ENCODE results near the gene KCNQ1.
A peak's percentile ranks its signal among the peaks of the same experiment; 100 is the strongest.

Gene KCNQ1

DNA sequence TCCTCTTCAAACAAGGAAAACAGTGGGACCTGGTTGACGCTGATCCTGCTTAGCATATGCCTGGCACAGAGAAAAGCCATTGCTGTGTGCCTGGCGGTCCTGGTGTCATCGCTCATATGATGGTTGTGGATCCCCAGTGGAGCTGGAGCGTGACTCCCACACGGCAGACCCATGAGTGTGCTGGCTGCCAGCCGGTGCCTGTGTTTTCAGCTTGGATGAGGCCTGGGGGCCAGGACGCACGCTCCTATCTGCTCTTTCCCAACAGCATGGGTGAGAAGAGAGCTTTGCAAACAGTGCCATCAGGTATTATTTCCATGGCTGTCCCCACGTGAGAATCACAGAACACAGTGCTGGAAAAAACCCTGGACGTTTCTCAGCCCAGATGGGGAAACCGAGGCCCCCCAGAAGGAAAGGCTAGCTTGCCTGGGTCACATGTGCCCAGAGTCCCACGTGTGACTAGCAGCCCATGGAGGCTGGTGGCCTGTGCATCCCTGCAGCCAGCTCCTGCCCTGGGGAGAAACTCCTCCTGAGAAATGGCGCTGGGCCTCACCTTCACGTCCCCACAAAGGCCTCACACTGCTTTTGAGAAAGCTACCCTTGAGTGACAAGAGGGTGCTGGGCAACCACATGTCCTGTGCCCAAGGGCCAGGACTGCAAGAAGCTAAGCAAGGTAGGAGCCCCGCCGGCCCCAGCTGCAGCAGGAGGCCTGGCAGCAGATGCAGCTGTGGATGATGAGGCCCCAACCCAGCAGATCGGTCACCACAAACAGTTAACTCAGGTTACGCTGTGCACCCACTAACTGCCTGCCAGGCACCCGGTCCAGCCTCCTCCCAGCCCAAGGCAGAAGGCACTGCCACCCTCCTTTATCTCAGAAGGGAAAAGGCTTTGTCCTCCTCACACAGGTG lies 436.5 kb downstream of the KCNQ1 start:
- FAIRE-seq = no peak
- TF ChIP-seq POLR2AphosphoS5 (IDR thresholded peaks at IDR 0.05; ENCODE audit: low read depth, low read length) (no peak), POLR2A (IDR thresholded peaks at IDR 0.05; ENCODE audit: low read depth, low read length) (no peak), TAF1 (IDR thresholded peaks at IDR 0.05; ENCODE audit: borderline replicate concordance, low read depth, low read length) (no peak)
- no peak for DNase-seq (ENCODE audit: insufficient read length)

DNA sequence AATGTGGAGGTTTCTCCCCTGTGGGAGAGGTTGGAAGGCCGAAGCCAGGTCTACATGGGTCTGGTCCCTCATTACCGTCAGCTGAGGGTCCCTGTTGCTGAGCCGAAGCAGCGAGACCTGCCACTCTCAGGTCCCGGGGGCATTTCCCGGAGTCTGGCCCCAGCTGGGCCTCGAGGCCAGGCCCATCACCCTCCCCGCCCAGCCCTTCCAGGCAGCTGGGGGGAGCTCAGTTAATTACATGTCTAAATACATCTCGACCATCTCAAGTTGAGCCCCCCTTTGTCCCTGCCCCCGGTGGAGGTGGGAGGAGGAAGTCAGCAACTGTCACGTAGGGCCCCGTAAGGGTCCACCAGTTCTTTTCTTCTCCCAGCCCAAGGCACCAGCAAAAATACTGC lies 437.2 kb downstream of the KCNQ1 start:
- DNase-seq (ENCODE audit: insufficient read length) (no peak), FAIRE-seq (no peak)
- no peak for TF ChIP-seq TAF1 (IDR thresholded peaks at IDR 0.05; ENCODE audit: borderline replicate concordance, low read depth, low read length)
- no peak for TF ChIP-seq POLR2A (IDR thresholded peaks at IDR 0.05; ENCODE audit: low read depth, low read length)
- no peak for TF ChIP-seq POLR2AphosphoS5 (IDR thresholded peaks at IDR 0.05; ENCODE audit: low read depth, low read length)

DNA sequence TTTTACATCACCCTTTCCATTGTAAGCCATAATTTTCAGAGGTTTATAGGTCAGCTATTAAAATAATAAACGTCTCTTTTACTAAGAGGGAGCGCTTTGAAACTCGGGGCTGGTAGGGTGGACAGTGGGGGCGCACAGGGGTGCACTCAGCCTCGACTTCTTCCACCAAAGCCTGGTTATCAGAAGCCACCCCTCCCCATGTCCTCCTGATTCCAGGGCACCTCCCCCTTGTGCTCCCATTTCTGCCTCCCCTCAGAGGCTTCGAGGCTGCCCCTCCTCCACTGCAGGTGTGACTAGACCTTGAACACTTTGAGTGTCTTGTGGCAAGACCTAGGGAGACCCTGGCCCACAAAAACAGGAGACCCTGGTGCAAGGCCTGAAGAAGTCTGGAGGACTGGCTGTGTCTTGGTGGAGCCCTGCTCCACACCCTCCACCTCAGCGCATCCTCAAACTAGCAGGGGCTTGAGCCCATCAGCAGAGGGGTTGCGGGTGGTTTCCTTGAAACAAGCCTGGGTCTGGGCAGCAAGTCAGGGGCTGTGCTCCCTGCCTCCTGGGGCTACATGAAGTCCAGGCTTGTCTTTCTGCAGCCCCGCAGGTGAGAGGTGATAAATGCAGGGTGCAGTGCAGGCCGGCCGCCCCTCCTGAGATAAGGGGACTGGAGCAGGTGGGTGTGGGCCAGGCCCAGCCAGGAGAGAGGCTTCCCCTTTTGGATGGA lies 437.7 kb downstream of the KCNQ1 start:
- DNase-seq (ENCODE audit: insufficient read length) = no peak
- no peak for TF ChIP-seq POLR2AphosphoS5 (IDR thresholded peaks at IDR 0.05; ENCODE audit: low read depth, low read length)
- no peak for TF ChIP-seq TAF1 (IDR thresholded peaks at IDR 0.05; ENCODE audit: borderline replicate concordance, low read depth, low read length)
- TF ChIP-seq POLR2A (IDR thresholded peaks at IDR 0.05; ENCODE audit: low read depth, low read length) = no peak
- FAIRE-seq = no peak

DNA sequence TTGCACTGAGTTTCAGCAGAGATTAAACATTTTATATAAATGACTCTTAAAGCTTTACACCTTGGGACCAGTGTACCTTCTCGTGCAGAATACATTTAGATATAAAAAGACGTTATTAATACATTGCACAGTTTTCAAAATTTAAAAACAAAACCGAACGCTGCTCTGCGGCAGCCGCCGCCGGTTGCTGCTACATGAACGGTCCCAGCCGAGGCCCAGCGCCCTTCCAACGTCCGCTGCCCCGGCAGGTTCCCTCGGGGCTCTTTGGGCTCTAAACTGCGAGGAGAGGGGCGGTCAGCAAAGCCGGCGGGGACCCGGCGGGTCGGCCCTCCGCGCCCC lies 438.8 kb downstream of the KCNQ1 start:
- no peak for FAIRE-seq

DNA sequence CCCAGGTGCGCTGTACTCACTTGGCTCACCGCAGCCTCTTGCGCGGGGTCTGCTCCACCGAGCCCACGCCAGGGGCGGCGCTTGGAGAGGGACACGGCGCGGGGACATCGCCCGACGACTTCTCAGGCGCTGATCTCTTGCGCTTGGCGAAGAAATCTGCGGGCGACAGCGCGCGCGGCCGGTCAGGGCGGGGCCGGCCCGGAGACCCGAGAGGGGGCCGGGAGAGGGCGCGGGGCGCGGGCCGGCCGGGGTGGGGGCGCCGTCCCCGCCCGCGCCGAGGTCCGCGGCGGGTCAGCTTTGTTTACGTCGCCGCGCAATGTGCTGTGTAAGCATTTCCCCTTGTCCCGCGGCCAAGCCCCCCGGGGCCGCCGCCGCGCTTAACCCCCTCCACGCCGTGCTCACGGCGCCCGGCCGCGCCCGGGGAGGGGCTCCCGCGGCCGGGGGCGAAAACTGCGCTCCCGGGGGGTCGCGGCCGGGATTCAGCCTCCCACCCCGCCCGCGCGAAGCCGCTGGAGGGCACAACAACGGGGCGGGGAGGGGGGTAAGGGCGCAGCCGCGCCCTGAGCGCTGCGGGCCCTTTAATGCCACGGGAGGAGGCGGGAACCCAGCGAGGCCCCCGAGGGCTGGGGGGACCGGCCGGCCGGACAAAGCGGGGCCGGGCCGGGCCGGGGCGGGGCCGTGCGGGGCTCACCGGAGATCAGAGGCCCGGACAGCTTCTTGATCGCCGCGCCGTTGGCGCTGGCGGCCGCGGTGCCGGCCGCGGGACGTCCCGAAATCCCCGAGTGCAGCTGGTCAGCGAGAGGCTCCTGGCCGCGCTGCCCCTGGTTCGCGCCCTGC lies 439.4 kb downstream of the KCNQ1 start:
- FAIRE-seq = no peak
- DNase-seq (ENCODE audit: insufficient read length) = no peak
- TF ChIP-seq TAF1 (IDR thresholded peaks at IDR 0.05; ENCODE audit: borderline replicate concordance, low read depth, low read length) = no peak
- no peak for TF ChIP-seq POLR2A (IDR thresholded peaks at IDR 0.05; ENCODE audit: low read depth, low read length)
- no peak for TF ChIP-seq POLR2AphosphoS5 (IDR thresholded peaks at IDR 0.05; ENCODE audit: low read depth, low read length)

More for the DNA sequence above, 438.8 kb downstream of the KCNQ1 start:
- no peak for DNase-seq (ENCODE audit: insufficient read length)
- TF ChIP-seq POLR2AphosphoS5 (IDR thresholded peaks at IDR 0.05; ENCODE audit: low read depth, low read length) (no peak), POLR2A (IDR thresholded peaks at IDR 0.05; ENCODE audit: low read depth, low read length) (no peak), TAF1 (IDR thresholded peaks at IDR 0.05; ENCODE audit: borderline replicate concordance, low read depth, low read length) (no peak)

DNA sequence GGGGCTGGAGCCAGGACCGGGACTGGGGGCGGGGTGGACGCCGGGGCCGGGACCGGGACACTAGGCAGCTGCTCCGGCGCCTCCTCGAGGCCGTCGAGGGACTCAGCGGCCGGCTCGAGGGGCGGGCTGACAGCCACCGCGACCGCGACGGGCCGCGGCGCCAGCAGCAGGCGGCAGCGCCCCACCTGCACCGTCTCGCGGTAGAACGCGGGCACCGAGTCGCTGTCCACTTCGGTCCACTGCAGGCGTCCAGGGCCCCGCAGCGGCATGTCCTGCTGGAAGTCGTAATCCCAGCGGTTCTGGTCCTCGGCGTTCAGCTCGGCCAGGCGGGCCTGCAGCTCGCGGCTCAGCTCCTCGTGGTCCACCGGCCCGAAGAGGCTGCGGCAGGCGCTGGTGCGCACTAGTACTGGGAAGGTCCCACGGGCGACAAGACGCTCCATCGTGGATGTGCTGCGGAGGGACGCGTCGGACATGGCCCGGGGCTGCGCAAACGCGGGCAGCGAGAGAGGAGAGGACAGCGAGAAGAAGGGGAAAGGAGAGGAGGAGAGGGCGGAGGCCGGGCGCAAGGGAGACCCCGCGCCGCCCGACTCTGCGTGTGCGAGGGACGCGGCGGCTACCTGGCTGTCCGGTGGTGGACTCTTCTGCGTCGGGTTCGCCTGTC lies 440.3 kb downstream of the KCNQ1 start:
- DNase-seq (ENCODE audit: insufficient read length) (no peak), FAIRE-seq (no peak)
- TF ChIP-seq POLR2AphosphoS5 (IDR thresholded peaks at IDR 0.05; ENCODE audit: low read depth, low read length) (no peak), TAF1 (IDR thresholded peaks at IDR 0.05; ENCODE audit: borderline replicate concordance, low read depth, low read length) (no peak), POLR2A (IDR thresholded peaks at IDR 0.05; ENCODE audit: low read depth, low read length) (no peak)

DNA sequence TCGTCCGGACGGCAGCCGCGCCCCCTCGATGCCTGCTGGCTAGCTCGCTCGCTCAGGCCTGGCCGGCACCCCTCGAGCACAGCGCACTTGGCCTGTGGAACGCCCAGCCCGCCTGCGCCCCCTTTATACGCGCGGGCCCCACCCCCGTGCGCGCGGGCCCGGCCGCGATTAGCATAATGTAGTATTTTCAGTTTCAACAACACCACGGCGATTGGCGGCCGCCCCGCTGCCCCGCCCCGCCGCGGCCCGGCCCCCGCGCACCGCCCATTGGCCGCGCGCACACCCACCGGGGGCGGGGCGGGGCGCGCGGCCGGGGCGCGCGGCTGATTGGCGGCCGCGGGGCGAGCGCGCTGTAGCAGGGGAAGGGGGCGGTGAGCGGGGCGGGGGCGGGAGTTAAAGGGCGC lies 440.9 kb downstream of the KCNQ1 start, which contains the start of gene CDKN1C:
Gene CDKN1C (minus strand): TSS at position 98 of the 404 bp plus-strand sequence. CDS start 319 bp downstream, outside the sequence.
- DNase-seq (ENCODE audit: insufficient read length) (peak; percentile 89), FAIRE-seq (peak; percentile 81)
- no peak for TF ChIP-seq POLR2A (IDR thresholded peaks at IDR 0.05; ENCODE audit: low read depth, low read length)
- no peak for TF ChIP-seq POLR2AphosphoS5 (IDR thresholded peaks at IDR 0.05; ENCODE audit: low read depth, low read length)
- no peak for TF ChIP-seq TAF1 (IDR thresholded peaks at IDR 0.05; ENCODE audit: borderline replicate concordance, low read depth, low read length)

DNA sequence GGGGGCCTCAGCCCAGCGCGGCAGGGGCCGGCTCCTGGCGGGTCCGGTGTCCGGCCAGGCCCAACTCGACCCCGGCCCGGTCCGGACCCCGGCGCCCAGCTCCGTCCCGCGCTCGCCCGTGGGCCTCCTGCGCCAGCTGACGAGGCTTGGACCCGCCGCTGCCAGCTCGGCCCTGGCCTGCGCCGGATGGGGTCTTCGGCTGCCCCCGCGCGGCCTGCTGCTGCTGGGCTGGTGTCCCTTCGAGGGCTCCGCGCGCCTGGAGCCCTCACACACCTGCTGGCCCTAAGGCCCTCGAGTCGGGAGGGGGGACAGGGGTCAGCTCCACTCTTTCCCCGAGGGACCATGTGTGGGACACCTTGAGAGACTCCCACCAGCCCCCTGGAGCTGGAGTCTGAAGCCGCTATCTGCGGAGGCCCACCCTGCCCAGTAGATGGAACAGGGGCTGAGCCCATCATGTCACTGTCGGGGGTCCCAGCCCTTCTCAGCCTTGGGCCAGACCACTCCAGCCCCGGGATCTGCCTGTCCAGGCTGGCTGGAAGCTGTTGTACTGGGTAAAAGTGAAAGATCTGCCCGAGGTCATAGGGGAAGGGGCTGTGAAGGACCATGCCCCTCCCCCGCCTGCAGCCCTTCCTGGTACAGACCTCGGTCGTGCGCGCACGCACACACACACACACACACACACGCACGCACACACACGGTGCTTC lies 441.5 kb downstream of the KCNQ1 start:
- TF ChIP-seq TAF1 (IDR thresholded peaks at IDR 0.05; ENCODE audit: borderline replicate concordance, low read depth, low read length) (no peak), POLR2A (IDR thresholded peaks at IDR 0.05; ENCODE audit: low read depth, low read length) (no peak), POLR2AphosphoS5 (IDR thresholded peaks at IDR 0.05; ENCODE audit: low read depth, low read length) (no peak)
- peak; percentile 14 for FAIRE-seq
- DNase-seq (ENCODE audit: insufficient read length) = no peak

DNA sequence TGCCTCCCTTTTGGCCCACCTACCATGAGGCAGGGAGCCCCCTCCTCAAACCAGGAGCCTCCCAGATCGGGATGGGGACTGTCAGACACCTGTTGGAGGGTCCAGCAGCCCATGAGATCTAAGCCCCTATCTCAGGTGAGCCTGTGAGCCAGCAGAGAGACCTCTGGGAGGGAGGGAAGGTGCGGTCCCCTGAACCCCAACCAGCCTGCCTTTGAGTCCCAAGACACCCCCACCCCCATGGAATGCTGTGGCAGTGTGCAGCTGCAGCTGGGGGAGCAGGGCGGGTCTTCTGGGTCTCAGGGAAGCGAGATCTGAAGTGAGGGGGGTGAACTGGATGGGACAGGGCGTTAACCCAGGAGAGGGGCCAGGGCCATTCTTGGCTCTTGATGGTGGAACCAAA lies 442.1 kb downstream of the KCNQ1 start:
- TF ChIP-seq POLR2AphosphoS5 (IDR thresholded peaks at IDR 0.05; ENCODE audit: low read depth, low read length) (no peak), POLR2A (IDR thresholded peaks at IDR 0.05; ENCODE audit: low read depth, low read length) (no peak), TAF1 (IDR thresholded peaks at IDR 0.05; ENCODE audit: borderline replicate concordance, low read depth, low read length) (no peak)
- DNase-seq (ENCODE audit: insufficient read length) (no peak), FAIRE-seq (no peak)

DNA sequence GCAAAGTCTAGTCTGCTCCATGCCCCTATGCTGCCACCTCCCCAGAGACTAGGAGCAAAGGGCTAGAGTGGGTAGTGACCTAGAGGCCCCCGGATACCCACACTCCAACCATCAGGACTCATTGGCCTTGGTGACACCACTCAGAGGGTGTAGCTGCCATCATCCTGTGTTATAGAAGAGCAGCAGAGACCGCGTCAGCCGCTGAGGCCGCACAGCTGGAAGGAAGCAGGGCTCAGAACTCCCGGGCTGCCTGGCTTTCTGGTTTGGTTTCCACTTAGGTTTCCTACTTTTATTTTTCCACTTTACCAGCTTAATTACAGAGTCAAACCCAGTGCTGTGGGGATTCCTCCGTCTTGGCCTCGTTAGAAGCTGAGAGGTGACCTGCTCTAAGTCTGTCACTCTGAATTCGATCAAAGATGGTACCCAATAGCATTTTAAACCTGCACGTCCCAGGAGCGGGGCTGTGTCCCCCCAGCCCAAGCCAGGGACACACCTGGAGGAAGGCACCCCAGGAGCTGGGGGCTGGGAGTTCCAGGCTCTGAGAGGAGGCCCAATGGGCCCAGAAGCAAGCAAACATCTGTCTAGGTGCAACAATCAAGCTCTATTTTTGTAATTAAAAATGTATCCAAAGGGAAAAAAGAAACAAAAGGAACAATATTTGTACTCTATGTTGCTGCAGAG lies 442.8 kb downstream of the KCNQ1 start:
- DNase-seq (ENCODE audit: insufficient read length) (no peak), FAIRE-seq (no peak)
- TF ChIP-seq POLR2A (IDR thresholded peaks at IDR 0.05; ENCODE audit: low read depth, low read length) (no peak), POLR2AphosphoS5 (IDR thresholded peaks at IDR 0.05; ENCODE audit: low read depth, low read length) (no peak), TAF1 (IDR thresholded peaks at IDR 0.05; ENCODE audit: borderline replicate concordance, low read depth, low read length) (no peak)

Measured in GM12892 (cell line).